Progenitor cell of endocrine pancreas (in vitro differentiated cells): ENCODE measurements around the gene STEAP2. TPM values are rescaled to one million over a fixed set of nuclear protein-coding genes. Genes with fewer than 3 reads are reported as not detected.

Experiments
- DNase-seq: peaks from one replicate; pipeline ENCODE4 v3.0.0; 2021; ENCODE audit warnings: low spot score; ENCODE audit not compliant: unreplicated experiment
- H3K27ac Mint-ChIP-seq: 2 replicates; pipeline ENCODE4 v1.8.0; 2021; ENCODE audit warnings: mild to moderate bottlenecking, moderate library complexity, mixed read lengths
- H3K27me3 Mint-ChIP-seq: 2 replicates; pipeline ENCODE4 v1.8.0; 2021; ENCODE audit warnings: mixed read lengths
- H3K36me3 Mint-ChIP-seq: 2 replicates; pipeline ENCODE4 v1.8.0; 2022; ENCODE audit warnings: mixed read lengths; ENCODE audit not compliant: insufficient read depth
- H3K4me1 Mint-ChIP-seq: 2 replicates; pipeline ENCODE4 v1.8.0; 2021; ENCODE audit warnings: low read depth, mixed read lengths
- H3K4me3 Mint-ChIP-seq: 2 replicates; pipeline ENCODE4 v1.8.0; 2021; ENCODE audit warnings: low read depth, mild to moderate bottlenecking, moderate library complexity, mixed read lengths
- H3K9me3 Mint-ChIP-seq: 2 replicates; pipeline ENCODE4 v1.8.0; 2021; ENCODE audit warnings: low read depth, mixed read lengths
- CTCF ChIP-seq: fragments of 200-600 bp; sonication (generic); IDR thresholded peaks from one replicate; pipeline ENCODE4 v1.5.0; 2021; ENCODE audit warnings: antibody characterized with exemption, mild to moderate bottlenecking; ENCODE audit not compliant: unreplicated experiment
- total RNA-seq: library from RNA; stranded (reverse); gene quantifications from 2 replicates; pipeline ENCODE4 v1.2.1, GENCODE V29; 2021

The STEAP2 gene
- total RNA-seq, 1 donor from 2014 or later, result 5.3 TPM

GRCh38 chr7:90169891-90170290 is 41.6 kb upstream of the STEAP2 start:
- H3K27me3 Mint-ChIP-seq, result no peaks in the 10 kb centered on the region
- peaks cover 15% of the 10 kb centered on the region for H3K9me3 Mint-ChIP-seq
- TF ChIP-seq CTCF, result no peak
- H3K27ac Mint-ChIP-seq, result no peak overlapping the region
- no peak overlapping the region for H3K4me3 Mint-ChIP-seq
- H3K36me3 Mint-ChIP-seq, result no peaks in the 10 kb centered on the region
- no peak for DNase-seq
- H3K4me1 Mint-ChIP-seq, result peaks cover 6% of the 10 kb centered on the region

- no peaks in the 10 kb centered on the region for H3K36me3 Mint-ChIP-seq
- no peak for DNase-seq
- peaks cover 15% of the 10 kb centered on the region for H3K9me3 Mint-ChIP-seq
- H3K4me3 Mint-ChIP-seq, result no peak overlapping the region
- peaks cover 6% of the 10 kb centered on the region for H3K4me1 Mint-ChIP-seq
- no peaks in the 10 kb centered on the region for H3K27me3 Mint-ChIP-seq
- no peak for TF ChIP-seq CTCF
- H3K27ac Mint-ChIP-seq, result no peak overlapping the region
Observed at GRCh38 chr7:90172121-90172520, 39.4 kb upstream of the STEAP2 start.

GRCh38 chr7:90172624-90173023 is 38.9 kb upstream of the STEAP2 start:
- Mint-ChIP-seq H3K4me3 (no peak overlapping the region), H3K4me1 (peaks cover 6% of the 10 kb centered on the region), H3K36me3 (no peaks in the 10 kb centered on the region), H3K27ac (no peak overlapping the region), H3K27me3 (no peaks in the 10 kb centered on the region), H3K9me3 (peaks cover 15% of the 10 kb centered on the region)
- no peak for DNase-seq
- no peak for TF ChIP-seq CTCF

- Mint-ChIP-seq H3K27me3 (no peaks in the 10 kb centered on the region), H3K4me3 (no peak overlapping the region), H3K4me1 (peaks cover 6% of the 10 kb centered on the region), H3K27ac (no peak overlapping the region), H3K36me3 (no peaks in the 10 kb centered on the region), H3K9me3 (peaks cover 15% of the 10 kb centered on the region)
- DNase-seq, result no peak
- TF ChIP-seq CTCF, result no peak
Observed at GRCh38 chr7:90173127-90173844, 38.3 kb upstream of the STEAP2 start.

- H3K27ac Mint-ChIP-seq, result no peak overlapping the region
- H3K27me3 Mint-ChIP-seq, result no peaks in the 10 kb centered on the region
- peaks cover 11% of the 10 kb centered on the region for H3K9me3 Mint-ChIP-seq
- TF ChIP-seq CTCF, result no peak
- peaks cover 8% of the 10 kb centered on the region for H3K4me1 Mint-ChIP-seq
- no peak overlapping the region for H3K4me3 Mint-ChIP-seq
- no peaks in the 10 kb centered on the region for H3K36me3 Mint-ChIP-seq
- DNase-seq, result no peak
Observed at GRCh38 chr7:90175667-90176066, 35.9 kb upstream of the STEAP2 start.
